A673 (cell line): ENCODE data around the gene FAR1. TPM values are rescaled to one million over a fixed set of nuclear protein-coding genes. Genes with fewer than 3 reads are reported as not detected.

Experiments used
- BruUV-seq: library from RNA; stranded (reverse); fragments of 400-500 nt; replicated peaks from 2 replicates; lab custom pipeline; 2021; lab: Mats Ljungman, UMichigan
- CTCF ChIA-PET: fragments of 300-600 bp; sonication (Branson Sonifier 250); formaldehyde crosslinking; loops from one replicate; lab custom pipeline; 2022; ENCODE audit warnings: antibody characterized with exemption; lab: Charles Lee
- POLR2A ChIA-PET: fragments of 300-600 bp; sonication (Branson Sonifier 250); formaldehyde crosslinking; loops from one replicate; lab custom pipeline; 2022; ENCODE audit warnings: antibody characterized with exemption; ENCODE audit not compliant: low non-redundant PET; lab: Charles Lee
- DNase-seq: peaks from one replicate; pipeline ENCODE4 v3.0.0-alpha.2; 2015; ENCODE audit warnings: low spot score
- H3K27ac ChIP-seq: fragments of 200-600 bp; sonication (generic); 2 replicates; pipeline ENCODE4 v1.5.1; 2016; ENCODE audit warnings: mixed run types, low read depth, mild to moderate bottlenecking, mixed read lengths, antibody characterized with exemption, low read length; ENCODE audit not compliant: poor library complexity, severe bottlenecking
- H3K27me3 ChIP-seq: fragments of 200-600 bp; sonication (generic); replicated peaks from 2 replicates; pipeline ENCODE4 v1.6.1; 2017; ENCODE audit warnings: mixed run types, low read depth, mild to moderate bottlenecking, mixed read lengths, antibody characterized with exemption, low read length; ENCODE audit not compliant: insufficient read depth, poor library complexity
- H3K36me3 ChIP-seq: fragments of 200-600 bp; sonication (generic); 2 replicates; pipeline ENCODE4 v1.6.1; 2016; ENCODE audit warnings: mixed run types, mild to moderate bottlenecking, mixed read lengths, antibody characterized with exemption, low read length; ENCODE audit not compliant: insufficient read depth, poor library complexity, severe bottlenecking
- H3K4me1 ChIP-seq: fragments of 200-600 bp; sonication (generic); 2 replicates; pipeline ENCODE4 v1.6.1; 2017; ENCODE audit warnings: mixed run types, mild to moderate bottlenecking, mixed read lengths, antibody characterized with exemption, low read length; ENCODE audit not compliant: insufficient read depth, poor library complexity, severe bottlenecking
- H3K4me3 ChIP-seq: fragments of 200-600 bp; sonication (generic); 2 replicates; pipeline ENCODE4 v1.5.1; 2016; ENCODE audit warnings: low read depth, mixed run types, mild to moderate bottlenecking, mixed read lengths, low read length; ENCODE audit not compliant: poor library complexity, severe bottlenecking
- H3K9me3 ChIP-seq: fragments of 200-600 bp; sonication (generic); 2 replicates; pipeline ENCODE4 v1.6.1; 2016; ENCODE audit warnings: mixed run types, low read depth, mild to moderate bottlenecking, mixed read lengths, antibody characterized with exemption, low read length; ENCODE audit not compliant: poor library complexity, severe bottlenecking
- CTCF ChIP-seq: fragments of 300-800, 200-600 bp; sonication (generic); conservative IDR thresholded peaks from 2 replicates; pipeline ENCODE4 v1.5.1; 2017; ENCODE audit warnings: low read depth, mild to moderate bottlenecking, antibody characterized with exemption, low read length, moderate library complexity, mixed read lengths
- EZH2 ChIP-seq: fragments of 200-600 bp; sonication (generic); IDR thresholded peaks from 2 replicates; pipeline ENCODE4 v1.6.1; 2017; ENCODE audit warnings: borderline replicate concordance, low read depth, mild to moderate bottlenecking, mixed read lengths, antibody characterized with exemption, low read length; ENCODE audit not compliant: poor library complexity, severe bottlenecking
- intact Hi-C: fragments of 100-400 bp; cut with micrococcal nuclease; formaldehyde crosslinking; loops from one replicate; pipeline ENCODE4 v1.10.0; 2022; ENCODE audit not compliant: unreplicated experiment
- total RNA-seq: library from RNA; stranded (reverse); gene quantifications from 2 replicates; pipeline ENCODE4 v1.2.3, GENCODE V29; 2021

FAR1 gene
- total RNA-seq, 1 experiment from 2014 or later: 66.6 TPM

GRCh38 chr11:13699870-13700269 is 31.4 kb downstream of the FAR1 start:
- no peaks in the 10 kb centered on the region for H3K4me1 ChIP-seq
- H3K9me3 ChIP-seq: no peaks in the 10 kb centered on the region
- H3K27me3 ChIP-seq: no peaks in the 10 kb centered on the region
- ChIA-PET POLR2A (no interaction called here), CTCF (no interaction called here)
- peaks cover 30% of the 10 kb centered on the region for H3K36me3 ChIP-seq
- intact Hi-C loops: no loop called here
- no peak for DNase-seq
- H3K27ac ChIP-seq: no peak overlapping the region
- no TSS peak for BruUV-seq
- no peak overlapping the region for H3K4me3 ChIP-seq
- TF ChIP-seq CTCF (no peak), EZH2 (no peak)

DNA sequence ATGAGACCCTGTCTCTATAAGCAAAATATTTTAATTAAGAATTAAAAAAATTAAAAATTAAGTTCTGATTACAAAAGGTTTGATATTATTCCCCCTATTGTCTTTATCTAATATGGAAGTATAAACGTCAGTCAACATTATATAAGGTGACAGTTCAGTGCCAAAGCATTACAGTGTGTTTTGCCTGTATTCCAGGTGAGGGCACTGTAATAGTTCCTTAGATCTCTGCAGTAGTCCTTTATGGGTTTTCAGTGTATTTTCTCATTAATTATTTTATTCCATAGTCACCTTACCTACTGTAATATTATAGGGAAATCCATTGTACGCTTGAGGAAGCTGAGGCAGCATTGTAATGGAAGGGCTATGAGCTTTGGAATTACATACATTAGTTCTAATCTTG is 33.0 kb downstream of the FAR1 start:
- no peak for TF ChIP-seq EZH2
- TF ChIP-seq CTCF: no peak
- Histone ChIP-seq H3K27me3 (no peaks in the 10 kb centered on the region), H3K27ac (no peak overlapping the region), H3K4me1 (no peaks in the 10 kb centered on the region), H3K9me3 (no peaks in the 10 kb centered on the region), H3K36me3 (peaks cover 17% of the 10 kb centered on the region), H3K4me3 (no peak overlapping the region)
- ChIA-PET POLR2A (no interaction called here), CTCF (no interaction called here)
- no peak for DNase-seq
- no TSS peak for BruUV-seq
- intact Hi-C loops: no loop called here

GRCh38 chr11:13702071-13702470 is 33.6 kb downstream of the FAR1 start:
- Histone ChIP-seq H3K4me1 (no peaks in the 10 kb centered on the region), H3K27ac (no peak overlapping the region), H3K9me3 (no peaks in the 10 kb centered on the region), H3K36me3 (peaks cover 12% of the 10 kb centered on the region), H3K4me3 (no peak overlapping the region), H3K27me3 (no peaks in the 10 kb centered on the region)
- ChIA-PET POLR2A (no interaction called here), CTCF (no interaction called here)
- DNase-seq: no peak
- intact Hi-C loops: no loop called here
- TF ChIP-seq EZH2 (no peak), CTCF (no peak)
- BruUV-seq: no TSS peak
